ENCODE data around the gene MPPED2. TPM values are rescaled to one million over a fixed set of nuclear protein-coding genes. Genes with fewer than 3 reads are reported as not detected.

The MPPED2 gene
- total and polyA plus RNA-seq, 2 donors (not counting 3 experiments of a cell fraction or from before 2014, with no cell fraction given) = not detected

- intact Hi-C loops (cut with micrococcal nuclease) (no loop called here), dilution Hi-C loops (cut with MboI; ENCODE audit: extremely low pct_ligation_motif_present, low sequenced_read_pairs) (no loop called here)
- TF ChIP-seq POLR2A (IDR thresholded peaks at IDR 0.05; ENCODE audit: low read depth, low read length) (no peak), EZH2 (IDR thresholded peaks at IDR 0.05; ENCODE audit: borderline replicate concordance, low read depth, low read length, severe bottlenecking) (no peak), POLR2AphosphoS5 (IDR thresholded peaks at IDR 0.05; ENCODE audit: insufficient read depth, low read depth, low read length) (no peak), JUN (IDR thresholded peaks at IDR 0.05; ENCODE audit: borderline replicate concordance, insufficient read depth, insufficient read length, low read depth) (no peak), CTCF (IDR thresholded peaks at IDR 0.05; ENCODE audit: extremely low read depth in 1 of 2, insufficient read depth in 1 of 2, low read depth in 1 of 2, low read length in 2 of 2) (no peak), GATA2 (IDR thresholded peaks at IDR 0.05; ENCODE audit: insufficient read depth, insufficient read length, low read depth, low read length) (no peak), MAX (IDR thresholded peaks at IDR 0.05; ENCODE audit: insufficient read depth, insufficient read length) (no peak), FOS (IDR thresholded peaks at IDR 0.05; ENCODE audit: borderline replicate concordance, insufficient read depth, low read length) (no peak), MYC (IDR thresholded peaks at IDR 0.05; ENCODE audit: low read depth, low read length) (no peak)
- CTCF ChIA-PET = no interaction called here
- Histone ChIP-seq H2AFZ (ENCODE audit: low read depth, low read length) (no peak overlapping the region), H3K9ac (replicated peaks; ENCODE audit: extremely low read depth, insufficient read depth, low read length) (no peak overlapping the region), H3K4me2 (ENCODE audit: insufficient read depth, low read length) (no peak overlapping the region), H4K20me1 (replicated peaks; ENCODE audit: control insufficient read depth, extremely low read depth, insufficient read depth, low read length) (no peaks in the 10 kb centered on the region), H3K9me1 (replicated peaks; ENCODE audit: control insufficient read depth, extremely low read depth, insufficient read depth, low read length) (no peaks in the 10 kb centered on the region), H3K4me3 (replicated peaks in 1 of 3; ENCODE audit: insufficient read depth in 1 of 3, low read depth in 1 of 3, low read length in 3 of 3) (no peak overlapping the region), H3K36me3 (ENCODE audit: control insufficient read depth in 2 of 2, extremely low read depth in 1 of 2, insufficient read depth in 2 of 2, low read length in 2 of 2) (no peaks in the 10 kb centered on the region), H3K27me3 (ENCODE audit: control insufficient read depth in 2 of 2, insufficient read depth in 2 of 2, low read length in 2 of 2) (no peaks in the 10 kb centered on the region), H3K9me3 (replicated peaks; ENCODE audit: control insufficient read depth, insufficient read depth, low read length) (no peaks in the 10 kb centered on the region), H3K79me2 (ENCODE audit: control insufficient read depth, insufficient read depth, low read length) (no peaks in the 10 kb centered on the region), H3K27ac (ENCODE audit: insufficient read depth, low read depth, low read length) (no peak overlapping the region), H3K4me1 (ENCODE audit: control insufficient read depth, extremely low read depth, insufficient read depth, low read length) (no peaks in the 10 kb centered on the region)
- BruUV-seq (replicated peaks) = no TSS peak
- POLR2A ChIA-PET = no interaction called here
- FAIRE-seq (no peak), DNase-seq (ENCODE audit: low read depth, low spot score) (no peak)
Observed at GRCh38 chr11:30489511-30489910, 96.6 kb downstream of the MPPED2 start.
